Neuron (in vitro differentiated cells): Measurements from ENCODE around the gene SSBP2.

ENCODE experiments used
- H2AFZ ChIP-seq: one replicate; pipeline ENCODE4 v1.6.1; 2013; ENCODE audit warnings: low read depth, mild to moderate bottlenecking, inconsistent platforms, low read length, moderate library complexity
- H3K27me3 ChIP-seq: one replicate; pipeline ENCODE4 v1.6.1; 2013; ENCODE audit warnings: low read length; ENCODE audit not compliant: insufficient read depth
- H3K36me3 ChIP-seq: one replicate; pipeline ENCODE4 v1.6.1; 2013; ENCODE audit warnings: low read length; ENCODE audit not compliant: insufficient read depth
- H3K4me1 ChIP-seq: one replicate; pipeline ENCODE4 v1.6.1; 2013; ENCODE audit warnings: low read length; ENCODE audit not compliant: insufficient read depth
- H3K4me3 ChIP-seq: 2 replicates; pipeline ENCODE4 v1.5.1; 2013; ENCODE audit warnings: mild to moderate bottlenecking, low read length, moderate library complexity
- H3K9me3 ChIP-seq: one replicate; pipeline ENCODE4 v1.6.1; 2013; ENCODE audit warnings: low read length

Gene SSBP2

GRCh38 chr5:81450940-81451339, 300.0 kb downstream of the SSBP2 start:
- no peaks in the 10 kb centered on the region for H3K9me3 ChIP-seq
- no peak overlapping the region for H2AFZ ChIP-seq
- H3K4me1 ChIP-seq: no peaks in the 10 kb centered on the region
- H3K36me3 ChIP-seq: peaks cover 28% of the 10 kb centered on the region
- H3K27me3 ChIP-seq: no peaks in the 10 kb centered on the region
- H3K4me3 ChIP-seq: no peak overlapping the region

GRCh38 chr5:81435023-81435422, 315.9 kb downstream of the SSBP2 start:
- Histone ChIP-seq H3K4me1 (no peaks in the 10 kb centered on the region), H2AFZ (no peak overlapping the region), H3K9me3 (no peaks in the 10 kb centered on the region), H3K4me3 (no peak overlapping the region), H3K36me3 (peaks cover 31% of the 10 kb centered on the region), H3K27me3 (no peaks in the 10 kb centered on the region)

GRCh38 chr5:81429985-81430384, 320.9 kb downstream of the SSBP2 start:
- Histone ChIP-seq H3K4me3 (no peak overlapping the region), H3K27me3 (no peaks in the 10 kb centered on the region), H3K36me3 (peaks cover 25% of the 10 kb centered on the region), H3K4me1 (no peaks in the 10 kb centered on the region), H3K9me3 (no peaks in the 10 kb centered on the region), H2AFZ (no peak overlapping the region)

- Histone ChIP-seq H3K4me3 (no peak overlapping the region), H3K27me3 (no peaks in the 10 kb centered on the region), H2AFZ (no peak overlapping the region), H3K9me3 (no peaks in the 10 kb centered on the region), H3K36me3 (peaks cover 24% of the 10 kb centered on the region), H3K4me1 (no peaks in the 10 kb centered on the region)
Measured at GRCh38 chr5:81429363-81429762, 321.5 kb downstream of the SSBP2 start.

- Histone ChIP-seq H3K36me3 (peaks cover 25% of the 10 kb centered on the region), H3K27me3 (no peaks in the 10 kb centered on the region), H3K4me1 (no peaks in the 10 kb centered on the region), H3K9me3 (no peaks in the 10 kb centered on the region), H2AFZ (no peak overlapping the region), H3K4me3 (no peak overlapping the region)
Measured at GRCh38 chr5:81428861-81429260, 322.0 kb downstream of the SSBP2 start.

- H3K9me3 ChIP-seq: no peaks in the 10 kb centered on the region
- no peaks in the 10 kb centered on the region for H3K27me3 ChIP-seq
- no peak overlapping the region for H2AFZ ChIP-seq
- no peak overlapping the region for H3K4me3 ChIP-seq
- peaks cover 25% of the 10 kb centered on the region for H3K36me3 ChIP-seq
- H3K4me1 ChIP-seq: no peaks in the 10 kb centered on the region
Measured at GRCh38 chr5:81428446-81428845, 322.5 kb downstream of the SSBP2 start.

- no peaks in the 10 kb centered on the region for H3K9me3 ChIP-seq
- no peaks in the 10 kb centered on the region for H3K4me1 ChIP-seq
- H3K36me3 ChIP-seq: peaks cover 25% of the 10 kb centered on the region
- no peak overlapping the region for H2AFZ ChIP-seq
- H3K27me3 ChIP-seq: no peaks in the 10 kb centered on the region
- H3K4me3 ChIP-seq: no peak overlapping the region
Measured at GRCh38 chr5:81427566-81427965, 323.3 kb downstream of the SSBP2 start.

GRCh38 chr5:81426359-81427030, 324.4 kb downstream of the SSBP2 start:
- Histone ChIP-seq H3K27me3 (no peaks in the 10 kb centered on the region), H3K9me3 (no peaks in the 10 kb centered on the region), H3K4me3 (no peak overlapping the region), H3K4me1 (peaks cover 7% of the 10 kb centered on the region), H2AFZ (no peak overlapping the region), H3K36me3 (peaks cover 21% of the 10 kb centered on the region)

GRCh38 chr5:81425569-81425968, 325.3 kb downstream of the SSBP2 start:
- Histone ChIP-seq H3K4me1 (peaks cover 12% of the 10 kb centered on the region), H3K4me3 (no peak overlapping the region), H2AFZ (no peak overlapping the region), H3K36me3 (peaks cover 22% of the 10 kb centered on the region), H3K9me3 (no peaks in the 10 kb centered on the region), H3K27me3 (no peaks in the 10 kb centered on the region)

- no peak overlapping the region for H3K4me3 ChIP-seq
- H2AFZ ChIP-seq: no peak overlapping the region
- peaks cover 27% of the 10 kb centered on the region for H3K36me3 ChIP-seq
- peaks cover 21% of the 10 kb centered on the region for H3K4me1 ChIP-seq
- H3K9me3 ChIP-seq: no peaks in the 10 kb centered on the region
- H3K27me3 ChIP-seq: no peaks in the 10 kb centered on the region
Measured at GRCh38 chr5:81424728-81425127, 326.2 kb downstream of the SSBP2 start.

GRCh38 chr5:81422671-81423070, 328.2 kb downstream of the SSBP2 start:
- Histone ChIP-seq H3K36me3 (peaks cover 41% of the 10 kb centered on the region), H3K4me1 (peaks cover 23% of the 10 kb centered on the region)

GRCh38 chr5:81420039-81420667, 330.7 kb downstream of the SSBP2 start:
- Histone ChIP-seq H3K36me3 (peaks cover 41% of the 10 kb centered on the region), H3K9me3 (no peaks in the 10 kb centered on the region), H2AFZ (no peak overlapping the region)

More at GRCh38 chr5:81422671-81423070, 328.2 kb downstream of the SSBP2 start:
- H3K9me3 ChIP-seq: no peaks in the 10 kb centered on the region
- no peak overlapping the region for H2AFZ ChIP-seq
- H3K4me3 ChIP-seq: no peak overlapping the region
- H3K27me3 ChIP-seq: no peaks in the 10 kb centered on the region

GRCh38 chr5:81418606-81419005, 332.3 kb downstream of the SSBP2 start:
- Histone ChIP-seq H3K9me3 (no peaks in the 10 kb centered on the region), H3K36me3 (peaks cover 43% of the 10 kb centered on the region), H3K27me3 (no peaks in the 10 kb centered on the region), H3K4me1 (peaks cover 23% of the 10 kb centered on the region), H3K4me3 (no peak overlapping the region), H2AFZ (no peak overlapping the region)

More at GRCh38 chr5:81420039-81420667, 330.7 kb downstream of the SSBP2 start:
- Histone ChIP-seq H3K4me1 (peaks cover 23% of the 10 kb centered on the region), H3K4me3 (no peak overlapping the region), H3K27me3 (no peaks in the 10 kb centered on the region)
